MCF 10A (cell line): ENCODE results near the gene RAPH1. TPM values are rescaled to one million over a fixed set of nuclear protein-coding genes. Genes with fewer than 3 reads are reported as not detected.

Experiments
- BruUV-seq: library from RNA; stranded (reverse); fragments of 400-500 nt; replicated peaks from 2 replicates; lab custom pipeline; 2021; lab: Mats Ljungman, UMichigan
- CTCF ChIA-PET: fragments of 300-600 bp; sonication (Branson Sonifier 250); formaldehyde crosslinking; extraction: SDS; loops from one replicate; lab custom pipeline; 2021; ENCODE audit warnings: antibody characterized with exemption, inconsistent platforms; lab: Yijun Ruan, JAX
- POLR2A ChIA-PET: fragments of 300-600, 350-650 bp; sonication (Branson Sonifier 250); formaldehyde crosslinking; extraction: SDS; loops from one replicate; lab custom pipeline; 2020; ENCODE audit warnings: antibody characterized with exemption, inconsistent platforms; lab: Yijun Ruan, JAX
- DNase-seq: peaks from one replicate; pipeline ENCODE4 v3.0.0-alpha.2; 2018; ENCODE audit not compliant: unreplicated experiment
- H3K27ac Mint-ChIP-seq: one replicate; pipeline ENCODE4 v1.8.0; 2022; ENCODE audit warnings: mild to moderate bottlenecking, low read depth, mixed read lengths; ENCODE audit not compliant: unreplicated experiment
- H3K27me3 Mint-ChIP-seq: one replicate; pipeline ENCODE4 v1.8.0; 2022; ENCODE audit warnings: mixed read lengths; ENCODE audit not compliant: insufficient read depth, unreplicated experiment
- H3K36me3 Mint-ChIP-seq: one replicate; pipeline ENCODE4 v1.8.0; 2022; ENCODE audit warnings: mild to moderate bottlenecking, moderate library complexity, mixed read lengths; ENCODE audit not compliant: insufficient read depth, unreplicated experiment
- H3K4me1 Mint-ChIP-seq: one replicate; pipeline ENCODE4 v1.8.0; 2022; ENCODE audit warnings: mixed read lengths; ENCODE audit not compliant: insufficient read depth, unreplicated experiment
- H3K4me3 Mint-ChIP-seq: one replicate; pipeline ENCODE4 v1.8.0; 2022; ENCODE audit warnings: mild to moderate bottlenecking, moderate library complexity, mixed read lengths; ENCODE audit not compliant: unreplicated experiment
- H3K9me3 Mint-ChIP-seq: one replicate; pipeline ENCODE4 v1.8.0; 2022; ENCODE audit warnings: mixed read lengths; ENCODE audit not compliant: unreplicated experiment
- intact Hi-C: fragments of 100-400 bp; cut with micrococcal nuclease; formaldehyde crosslinking; loops from 2 replicates; pipeline ENCODE4 v1.14.1; 2022
- total RNA-seq: library from RNA; stranded (reverse); gene quantifications from 2 replicates; pipeline ENCODE4 v1.2.3, GENCODE V29; 2022
- TF ChIP-seq, protein P1 (sequence below): fragments of 200-600 bp; IDR thresholded peaks from one replicate; pipeline ENCODE4 v1.8.0; 2022; ENCODE audit warnings: antibody characterized with exemption, mild to moderate bottlenecking; ENCODE audit not compliant: unreplicated experiment

Gene RAPH1
- total RNA-seq, 1 experiment from 2014 or later = 79.8 TPM

DNA sequence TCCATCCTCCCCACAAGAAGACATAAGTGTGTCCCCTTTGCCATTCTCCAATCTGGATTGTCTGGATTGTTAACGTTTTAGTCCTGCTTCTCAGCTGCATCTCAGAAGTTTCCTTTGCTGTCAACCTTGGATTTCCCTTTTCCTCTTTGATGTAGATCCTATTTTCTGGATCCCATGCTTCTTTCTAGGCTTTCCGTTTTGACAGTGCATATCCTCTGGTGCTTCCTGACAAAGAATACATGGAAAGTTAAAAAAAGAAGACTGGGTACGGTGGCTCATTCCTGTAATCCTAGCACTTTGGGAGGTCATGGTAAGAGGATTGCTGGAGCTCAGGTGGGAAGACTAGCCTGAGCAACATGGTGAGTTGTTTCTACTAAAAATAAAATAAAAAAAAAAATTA lies 180.1 kb downstream of the RAPH1 start:
- peaks cover 13% of the 10 kb centered on the region for H3K36me3 Mint-ChIP-seq
- H3K27me3 Mint-ChIP-seq = no peaks in the 10 kb centered on the region
- no peak for DNase-seq
- intact Hi-C loops = no loop called here
- no peak overlapping the region for H3K27ac Mint-ChIP-seq
- no peaks in the 10 kb centered on the region for H3K9me3 Mint-ChIP-seq
- TF ChIP-seq, protein P1, sequence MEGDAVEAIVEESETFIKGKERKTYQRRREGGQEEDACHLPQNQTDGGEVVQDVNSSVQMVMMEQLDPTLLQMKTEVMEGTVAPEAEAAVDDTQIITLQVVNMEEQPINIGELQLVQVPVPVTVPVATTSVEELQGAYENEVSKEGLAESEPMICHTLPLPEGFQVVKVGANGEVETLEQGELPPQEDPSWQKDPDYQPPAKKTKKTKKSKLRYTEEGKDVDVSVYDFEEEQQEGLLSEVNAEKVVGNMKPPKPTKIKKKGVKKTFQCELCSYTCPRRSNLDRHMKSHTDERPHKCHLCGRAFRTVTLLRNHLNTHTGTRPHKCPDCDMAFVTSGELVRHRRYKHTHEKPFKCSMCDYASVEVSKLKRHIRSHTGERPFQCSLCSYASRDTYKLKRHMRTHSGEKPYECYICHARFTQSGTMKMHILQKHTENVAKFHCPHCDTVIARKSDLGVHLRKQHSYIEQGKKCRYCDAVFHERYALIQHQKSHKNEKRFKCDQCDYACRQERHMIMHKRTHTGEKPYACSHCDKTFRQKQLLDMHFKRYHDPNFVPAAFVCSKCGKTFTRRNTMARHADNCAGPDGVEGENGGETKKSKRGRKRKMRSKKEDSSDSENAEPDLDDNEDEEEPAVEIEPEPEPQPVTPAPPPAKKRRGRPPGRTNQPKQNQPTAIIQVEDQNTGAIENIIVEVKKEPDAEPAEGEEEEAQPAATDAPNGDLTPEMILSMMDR = no peak
- ChIA-PET POLR2A (interaction anchor here (0.8 kb wide), 1 partner anchor 12 kb away, joined by 3 read pairs; no protein-coding TSS in a partner anchor), CTCF (interaction anchor here (0.6 to 0.7 kb wide), 2 partner anchors 154 to 160 kb away, joined by 3 to 4 read pairs; no protein-coding TSS in a partner anchor)
- H3K4me3 Mint-ChIP-seq = no peak overlapping the region
- no TSS peak for BruUV-seq
- no peaks in the 10 kb centered on the region for H3K4me1 Mint-ChIP-seq

DNA sequence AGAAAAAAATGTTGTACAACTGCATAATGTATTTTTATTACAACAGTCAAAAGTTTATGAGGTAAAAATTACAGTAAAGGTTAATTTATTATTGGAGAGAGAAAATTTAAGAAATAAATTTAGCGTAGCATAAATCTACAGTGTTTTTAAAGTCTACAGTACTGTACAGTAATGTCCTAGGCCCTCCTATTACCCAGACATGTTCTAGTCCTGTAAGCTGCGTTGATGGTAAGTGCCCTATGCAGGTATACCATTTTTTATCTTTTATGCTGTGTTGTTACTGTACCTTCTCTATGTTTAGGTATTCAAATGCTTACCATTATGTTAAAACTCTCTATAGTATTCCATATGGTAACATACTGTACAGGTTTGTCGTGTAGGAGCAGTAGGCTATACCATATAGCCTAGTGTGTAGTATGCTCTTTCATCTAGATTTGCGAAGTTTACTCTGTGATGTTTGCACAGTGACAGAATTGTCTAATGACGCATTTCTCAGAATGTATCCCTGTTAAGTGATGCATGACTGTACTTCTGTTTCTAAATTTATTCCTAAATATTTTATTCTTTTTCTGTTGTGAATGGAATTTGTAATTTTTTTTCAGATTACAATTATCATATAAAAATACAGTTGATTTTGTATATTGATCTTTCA lies 182.4 kb downstream of the RAPH1 start:
- Mint-ChIP-seq H3K4me1 (no peaks in the 10 kb centered on the region), H3K27me3 (no peaks in the 10 kb centered on the region), H3K27ac (peak overlapping the region; percentile 59), H3K36me3 (peaks cover 8% of the 10 kb centered on the region), H3K9me3 (no peaks in the 10 kb centered on the region), H3K4me3 (no peak overlapping the region)
- DNase-seq = no peak
- TF ChIP-seq, protein P1 = no peak
- POLR2A ChIA-PET = no interaction called here
- CTCF ChIA-PET = no interaction called here
- intact Hi-C loops = no loop called here
- BruUV-seq = no TSS peak

DNA sequence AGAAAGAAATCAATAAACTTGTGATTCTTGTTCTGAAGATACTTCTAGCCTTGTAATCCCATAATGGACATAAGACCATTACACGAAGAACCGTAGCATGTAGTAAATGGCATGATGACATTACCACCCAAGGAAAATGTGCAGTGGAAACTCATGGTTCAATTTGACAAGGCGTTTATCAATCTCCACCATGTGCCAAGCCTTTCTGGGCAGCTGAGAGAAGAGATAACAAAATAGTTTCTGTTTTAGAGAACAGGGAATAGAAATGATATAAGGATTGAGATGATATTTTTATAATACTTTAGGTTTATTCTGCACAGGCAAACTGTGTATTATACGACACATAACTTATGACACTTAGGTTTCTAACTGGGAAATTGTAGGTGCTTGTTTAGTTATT lies 187.7 kb downstream of the RAPH1 start:
- no peaks in the 10 kb centered on the region for H3K9me3 Mint-ChIP-seq
- H3K36me3 Mint-ChIP-seq = peaks cover 17% of the 10 kb centered on the region
- BruUV-seq = no TSS peak
- ChIA-PET POLR2A (no interaction called here), CTCF (no interaction called here)
- no peak overlapping the region for H3K4me3 Mint-ChIP-seq
- no peak overlapping the region for H3K27ac Mint-ChIP-seq
- DNase-seq = no peak
- H3K4me1 Mint-ChIP-seq = no peaks in the 10 kb centered on the region
- intact Hi-C loops = no loop called here
- TF ChIP-seq, protein P1 = no peak
- no peaks in the 10 kb centered on the region for H3K27me3 Mint-ChIP-seq

DNA sequence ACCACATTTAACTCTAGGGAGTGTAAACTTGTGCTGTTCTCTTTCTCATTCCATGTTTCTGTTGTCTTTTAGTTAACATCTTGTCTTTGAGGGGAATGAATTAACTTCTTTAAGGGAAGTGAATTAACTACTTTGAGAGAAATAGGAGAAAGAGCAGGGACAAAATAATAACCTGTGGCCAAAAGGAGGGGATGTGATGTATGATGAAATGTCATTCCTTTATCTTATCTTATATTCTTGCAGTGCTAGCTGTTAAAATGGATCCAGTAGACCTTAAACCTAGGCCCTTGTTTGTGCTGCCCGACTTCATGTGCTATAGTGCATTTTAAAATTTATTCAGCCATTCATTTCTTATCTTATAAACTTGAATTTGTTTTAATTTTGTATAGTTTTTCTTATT lies 188.5 kb downstream of the RAPH1 start:
- no TSS peak for BruUV-seq
- POLR2A ChIA-PET = no interaction called here
- intact Hi-C loops = no loop called here
- CTCF ChIA-PET = interaction anchor here (0.6 kb wide), 1 partner anchor 1338 kb away, joined by 3 read pairs; no protein-coding TSS in a partner anchor
- Mint-ChIP-seq H3K36me3 (peaks cover 17% of the 10 kb centered on the region), H3K9me3 (no peaks in the 10 kb centered on the region), H3K27ac (no peak overlapping the region), H3K4me1 (no peaks in the 10 kb centered on the region), H3K4me3 (no peak overlapping the region), H3K27me3 (no peaks in the 10 kb centered on the region)
- TF ChIP-seq, protein P1 = no peak
- no peak for DNase-seq
